GM12878 (cell line): ENCODE measurements around the gene COQ2.

Source experiments
- CREB1 ChIP-seq: IDR thresholded peaks from 2 replicates; pipeline ENCODE4 v1.6.1; 2012; ENCODE audit warnings: low read depth, mild to moderate bottlenecking, inconsistent platforms
- EP300 ChIP-seq, 2 experiments: fragments of 150-350 bp in 1 of 2; IDR thresholded peaks; 2 replicates each; pipeline ENCODE4 v1.6.1; 2011 to 2012; ENCODE audit warnings: low read depth in 2 of 2, low read length in 2 of 2, borderline replicate concordance in 1 of 2, improper control_type of control experiment in 1 of 2, inconsistent platforms in 1 of 2; ENCODE audit not compliant: control insufficient read depth in 1 of 2
- HCFC1 ChIP-seq: fragments of 150-350 bp; IDR thresholded peaks from 2 replicates; pipeline ENCODE4 v1.6.1; 2014; ENCODE audit warnings: low read length
- POLR2A ChIP-seq: IDR thresholded peaks from 2 replicates; pipeline ENCODE4 v1.6.1; 2011; ENCODE audit warnings: low read depth, mild to moderate bottlenecking, low read length
- RAD51 ChIP-seq: fragments of 450-650 bp; IDR thresholded peaks from 2 replicates; pipeline ENCODE4 v1.6.1; 2016; ENCODE audit warnings: moderate library complexity, mild to moderate bottlenecking, inconsistent platforms
- SP1 ChIP-seq: IDR thresholded peaks from one replicate; pipeline ENCODE4 v1.6.1; 2011; ENCODE audit warnings: low read depth, low read length
- ZNF384 ChIP-seq: IDR thresholded peaks from 2 replicates; pipeline ENCODE4 v1.6.1; 2012; ENCODE audit warnings: low read depth, mild to moderate bottlenecking, low read length, improper control_type of control experiment, borderline replicate concordance
- TF ChIP-seq, protein P1 (sequence below): fragments of 450-650 bp; IDR thresholded peaks from 2 replicates; pipeline ENCODE4 v1.6.1; 2016; ENCODE audit warnings: mild to moderate bottlenecking
- TF ChIP-seq, protein P2 (sequence below): fragments of 450-650 bp; IDR thresholded peaks from 2 replicates; pipeline ENCODE4 v1.6.1; 2016; ENCODE audit warnings: mild to moderate bottlenecking, moderate library complexity, borderline replicate concordance
- TF ChIP-seq, protein P3 (sequence below), 3 experiments: IDR thresholded peaks in 2 of 3; conservative IDR thresholded peaks in 1 of 3; 2 replicates each; pipeline ENCODE4 v1.5.1; 2011; ENCODE audit warnings: low read depth in 3 of 3, low read length in 3 of 3, mild to moderate bottlenecking in 3 of 3, control low read depth in 2 of 3, moderate library complexity in 2 of 3, inconsistent platforms in 1 of 3, mixed read lengths in 1 of 3; ENCODE audit not compliant: control insufficient read depth in 2 of 3, insufficient read depth in 1 of 3; ENCODE audit errors: extremely low read depth in 1 of 3

DNA sequence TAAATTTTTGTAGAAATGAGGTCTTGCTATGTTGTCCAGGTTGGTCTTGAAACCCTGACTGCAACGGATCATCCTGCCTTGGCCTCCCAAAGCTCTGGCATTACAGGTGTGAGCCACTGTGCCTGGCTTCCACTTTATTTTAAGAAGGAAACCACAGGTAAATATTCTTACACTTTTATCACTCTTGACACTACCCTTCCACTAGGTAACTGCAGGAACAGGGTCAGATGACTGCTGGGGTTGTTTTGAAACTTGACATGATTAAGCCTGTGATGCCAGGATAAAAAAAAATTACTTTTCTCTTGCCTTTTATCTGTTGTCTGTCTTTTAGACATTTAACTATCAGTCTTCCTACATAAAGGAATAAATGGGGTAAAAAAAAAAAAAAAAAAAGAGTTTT is 43.5 kb downstream of the COQ2 start:
- TF ChIP-seq, protein P1, sequence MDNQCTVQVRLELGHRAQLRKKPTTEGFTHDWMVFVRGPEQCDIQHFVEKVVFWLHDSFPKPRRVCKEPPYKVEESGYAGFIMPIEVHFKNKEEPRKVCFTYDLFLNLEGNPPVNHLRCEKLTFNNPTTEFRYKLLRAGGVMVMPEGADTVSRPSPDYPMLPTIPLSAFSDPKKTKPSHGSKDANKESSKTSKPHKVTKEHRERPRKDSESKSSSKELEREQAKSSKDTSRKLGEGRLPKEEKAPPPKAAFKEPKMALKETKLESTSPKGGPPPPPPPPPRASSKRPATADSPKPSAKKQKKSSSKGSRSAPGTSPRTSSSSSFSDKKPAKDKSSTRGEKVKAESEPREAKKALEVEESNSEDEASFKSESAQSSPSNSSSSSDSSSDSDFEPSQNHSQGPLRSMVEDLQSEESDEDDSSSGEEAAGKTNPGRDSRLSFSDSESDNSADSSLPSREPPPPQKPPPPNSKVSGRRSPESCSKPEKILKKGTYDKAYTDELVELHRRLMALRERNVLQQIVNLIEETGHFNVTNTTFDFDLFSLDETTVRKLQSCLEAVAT = no peak
- TF ChIP-seq CREB1 (no peak), POLR2A (no peak), HCFC1 (no peak), RAD51 (no peak), EP300 (IDR thresholded peaks at IDR 0.05; ENCODE audit: borderline replicate concordance in 1 of 2, control insufficient read depth in 1 of 2, low read depth in 2 of 2, low read length in 2 of 2) (no peak), ZNF384 (no peak), SP1 (no peak)
- TF ChIP-seq, protein P2, sequence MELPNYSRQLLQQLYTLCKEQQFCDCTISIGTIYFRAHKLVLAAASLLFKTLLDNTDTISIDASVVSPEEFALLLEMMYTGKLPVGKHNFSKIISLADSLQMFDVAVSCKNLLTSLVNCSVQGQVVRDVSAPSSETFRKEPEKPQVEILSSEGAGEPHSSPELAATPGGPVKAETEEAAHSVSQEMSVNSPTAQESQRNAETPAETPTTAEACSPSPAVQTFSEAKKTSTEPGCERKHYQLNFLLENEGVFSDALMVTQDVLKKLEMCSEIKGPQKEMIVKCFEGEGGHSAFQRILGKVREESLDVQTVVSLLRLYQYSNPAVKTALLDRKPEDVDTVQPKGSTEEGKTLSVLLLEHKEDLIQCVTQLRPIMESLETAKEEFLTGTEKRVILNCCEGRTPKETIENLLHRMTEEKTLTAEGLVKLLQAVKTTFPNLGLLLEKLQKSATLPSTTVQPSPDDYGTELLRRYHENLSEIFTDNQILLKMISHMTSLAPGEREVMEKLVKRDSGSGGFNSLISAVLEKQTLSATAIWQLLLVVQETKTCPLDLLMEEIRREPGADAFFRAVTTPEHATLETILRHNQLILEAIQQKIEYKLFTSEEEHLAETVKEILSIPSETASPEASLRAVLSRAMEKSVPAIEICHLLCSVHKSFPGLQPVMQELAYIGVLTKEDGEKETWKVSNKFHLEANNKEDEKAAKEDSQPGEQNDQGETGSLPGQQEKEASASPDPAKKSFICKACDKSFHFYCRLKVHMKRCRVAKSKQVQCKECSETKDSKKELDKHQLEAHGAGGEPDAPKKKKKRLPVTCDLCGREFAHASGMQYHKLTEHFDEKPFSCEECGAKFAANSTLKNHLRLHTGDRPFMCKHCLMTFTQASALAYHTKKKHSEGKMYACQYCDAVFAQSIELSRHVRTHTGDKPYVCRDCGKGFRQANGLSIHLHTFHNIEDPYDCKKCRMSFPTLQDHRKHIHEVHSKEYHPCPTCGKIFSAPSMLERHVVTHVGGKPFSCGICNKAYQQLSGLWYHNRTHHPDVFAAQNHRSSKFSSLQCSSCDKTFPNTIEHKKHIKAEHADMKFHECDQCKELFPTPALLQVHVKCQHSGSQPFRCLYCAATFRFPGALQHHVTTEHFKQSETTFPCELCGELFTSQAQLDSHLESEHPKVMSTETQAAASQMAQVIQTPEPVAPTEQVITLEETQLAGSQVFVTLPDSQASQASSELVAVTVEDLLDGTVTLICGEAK = no peak
- TF ChIP-seq, protein P3, sequence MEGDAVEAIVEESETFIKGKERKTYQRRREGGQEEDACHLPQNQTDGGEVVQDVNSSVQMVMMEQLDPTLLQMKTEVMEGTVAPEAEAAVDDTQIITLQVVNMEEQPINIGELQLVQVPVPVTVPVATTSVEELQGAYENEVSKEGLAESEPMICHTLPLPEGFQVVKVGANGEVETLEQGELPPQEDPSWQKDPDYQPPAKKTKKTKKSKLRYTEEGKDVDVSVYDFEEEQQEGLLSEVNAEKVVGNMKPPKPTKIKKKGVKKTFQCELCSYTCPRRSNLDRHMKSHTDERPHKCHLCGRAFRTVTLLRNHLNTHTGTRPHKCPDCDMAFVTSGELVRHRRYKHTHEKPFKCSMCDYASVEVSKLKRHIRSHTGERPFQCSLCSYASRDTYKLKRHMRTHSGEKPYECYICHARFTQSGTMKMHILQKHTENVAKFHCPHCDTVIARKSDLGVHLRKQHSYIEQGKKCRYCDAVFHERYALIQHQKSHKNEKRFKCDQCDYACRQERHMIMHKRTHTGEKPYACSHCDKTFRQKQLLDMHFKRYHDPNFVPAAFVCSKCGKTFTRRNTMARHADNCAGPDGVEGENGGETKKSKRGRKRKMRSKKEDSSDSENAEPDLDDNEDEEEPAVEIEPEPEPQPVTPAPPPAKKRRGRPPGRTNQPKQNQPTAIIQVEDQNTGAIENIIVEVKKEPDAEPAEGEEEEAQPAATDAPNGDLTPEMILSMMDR (IDR thresholded peaks at IDR 0.05 in 2 of 3, conservative IDR thresholded peaks at IDR 0.05 in 1 of 3; ENCODE audit: control insufficient read depth in 2 of 3, extremely low read depth in 1 of 3, insufficient read depth in 1 of 3, low read depth in 3 of 3, low read length in 3 of 3) = no peak
